BJ (cell line): ENCODE measurements around the gene TLE7. TPM values are rescaled to one million over a fixed set of nuclear protein-coding genes. Genes with fewer than 3 reads are reported as not detected.

Experiments
- CTCF ChIA-PET: fragments of 350-600 bp; formaldehyde crosslinking; extraction: SDS; loops from one replicate; lab custom pipeline; 2021; ENCODE audit warnings: antibody characterized with exemption, inconsistent platforms; lab: Yijun Ruan, JAX
- POLR2A ChIA-PET: fragments of 300-600 bp; sonication (Branson Sonifier 250); formaldehyde crosslinking; extraction: SDS; loops from one replicate; lab custom pipeline; 2021; ENCODE audit warnings: antibody characterized with exemption; lab: Charles Lee
- DNase-seq: peaks from one replicate; pipeline ENCODE4 v3.0.0-alpha.2; 2011; ENCODE audit warnings: low read depth
- H3K27me3 ChIP-seq: 2 replicates; pipeline ENCODE4 v1.6.0; 2011; ENCODE audit warnings: low read length; ENCODE audit not compliant: control insufficient read depth, insufficient read depth
- H3K36me3 ChIP-seq: 2 replicates; pipeline ENCODE4 v1.5.1; 2011; ENCODE audit warnings: low read length; ENCODE audit not compliant: control insufficient read depth, insufficient read depth
- H3K4me3 ChIP-seq: 2 replicates; pipeline ENCODE4 v1.5.1; 2011; ENCODE audit warnings: low read depth, mild to moderate bottlenecking, control low read depth, low read length
- CTCF ChIP-seq: IDR thresholded peaks from 2 replicates; pipeline ENCODE4 v1.5.1; 2011; ENCODE audit warnings: low read depth, mild to moderate bottlenecking, control low read depth, inconsistent platforms, low read length, moderate library complexity; ENCODE audit not compliant: insufficient read depth
- polyA plus RNA-seq: library from polyadenylated mRNA; depleted of rRNA; stranded (reverse); fragments of >200 nt; gene quantifications from 2 replicates; pipeline ENCODE4 v1.2.3, GENCODE V29; 2011

Gene TLE7
- polyA plus RNA-seq, 1 experiment: not detected

DNA sequence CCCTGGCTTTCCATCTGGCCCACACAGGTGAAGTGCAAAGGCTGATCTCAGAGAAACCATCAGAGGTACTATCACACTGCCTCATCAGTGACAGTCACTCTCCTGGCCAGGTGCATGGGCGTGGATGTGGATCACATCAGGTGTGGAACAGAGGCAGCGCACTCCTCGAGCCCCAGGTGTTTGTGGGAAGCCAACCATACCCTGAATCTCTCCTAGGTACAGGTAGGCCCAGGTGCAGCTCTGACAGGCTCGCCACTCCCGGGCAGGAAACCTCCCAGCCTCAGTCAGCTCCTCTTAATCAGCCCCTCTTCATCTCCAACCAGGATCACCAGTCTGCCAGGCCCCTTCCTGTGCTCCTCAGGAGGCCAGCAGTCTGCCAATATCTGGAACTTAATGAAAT is 31.7 kb downstream of the TLE7 start:
- ChIA-PET POLR2A (no interaction called here), CTCF (interaction anchor here (1.6 to 8.6 kb wide), 4 partner anchors 15 to 89 kb away, joined by 3 to 170 read pairs (median 48); no protein-coding TSS in a partner anchor)
- H3K27me3 ChIP-seq: peaks cover 5% of the 10 kb centered on the region; the same call in 1 of the 2 replicates
- no peak for TF ChIP-seq CTCF
- no peak for DNase-seq
- H3K4me3 ChIP-seq: no peak overlapping the region
- H3K36me3 ChIP-seq: no peaks in the 10 kb centered on the region

DNA sequence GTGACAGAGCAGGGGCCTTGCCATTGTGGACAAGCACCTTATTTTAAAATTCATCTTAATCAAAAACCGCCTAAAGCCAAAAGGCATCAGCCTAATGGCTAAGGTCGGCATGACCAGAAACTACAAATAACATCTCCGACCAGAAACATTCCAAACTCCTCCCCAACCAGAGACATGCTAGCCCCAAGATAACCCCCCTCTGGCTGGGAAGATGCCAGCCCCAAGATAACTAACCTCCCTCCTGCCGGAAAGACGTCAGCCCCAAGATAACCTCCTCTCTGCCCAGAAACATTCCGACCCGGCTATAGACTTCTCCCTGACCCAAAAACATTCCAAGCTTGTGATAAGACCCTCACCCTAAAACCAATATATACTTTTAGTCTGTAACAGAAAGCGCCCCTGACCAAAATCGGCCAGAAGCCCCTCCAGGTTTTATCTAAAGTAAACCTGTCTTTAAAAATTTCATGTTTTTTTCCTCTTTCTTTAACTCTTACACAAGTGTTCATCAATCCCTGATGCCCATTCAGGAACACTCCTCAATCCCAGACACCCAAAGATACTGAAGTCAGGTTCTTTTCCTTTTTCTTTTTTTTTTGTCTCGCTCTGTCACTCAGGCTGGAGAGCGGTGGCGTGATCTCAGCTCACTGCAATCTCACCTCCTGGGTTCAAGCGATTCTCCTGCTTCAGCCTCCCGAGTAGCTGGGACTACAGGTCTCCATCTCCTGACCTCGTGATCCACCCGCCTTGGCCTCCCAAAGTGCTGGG is 32.7 kb downstream of the TLE7 start:
- Histone ChIP-seq H3K36me3 (no peaks in the 10 kb centered on the region), H3K27me3 (peaks cover 4% of the 10 kb centered on the region; the same call in 1 of the 2 replicates), H3K4me3 (no peak overlapping the region)
- ChIA-PET CTCF (interaction anchor here (1.1 to 8.6 kb wide), 3 partner anchors 20 to 90 kb away, joined by 3 to 170 read pairs (median 4); no protein-coding TSS in a partner anchor), POLR2A (no interaction called here)
- no peak for DNase-seq
- TF ChIP-seq CTCF: no peak

GRCh38 chr16:71408536-71408935 is 33.3 kb downstream of the TLE7 start:
- no peaks in the 10 kb centered on the region for H3K36me3 ChIP-seq
- DNase-seq: no peak
- POLR2A ChIA-PET: no interaction called here
- no peak for TF ChIP-seq CTCF
- H3K4me3 ChIP-seq: no peak overlapping the region
- peaks cover 2% of the 10 kb centered on the region; the same call in 1 of the 2 replicates for H3K27me3 ChIP-seq
- CTCF ChIA-PET: interaction anchor here (1.1 to 8.6 kb wide), 3 partner anchors 21 to 91 kb away, joined by 3 to 170 read pairs (median 4); no protein-coding TSS in a partner anchor

- POLR2A ChIA-PET: no interaction called here
- Histone ChIP-seq H3K27me3 (peaks cover 2% of the 10 kb centered on the region; the same call in 1 of the 2 replicates), H3K4me3 (no peak overlapping the region), H3K36me3 (no peaks in the 10 kb centered on the region)
- no peak for DNase-seq
- CTCF ChIA-PET: interaction anchor here (0.6 to 8.6 kb wide), 4 partner anchors 22 to 122 kb away, joined by 3 to 170 read pairs (median 4); no protein-coding TSS in a partner anchor
- TF ChIP-seq CTCF: no peak
Observed at GRCh38 chr16:71407731-71408130, 34.1 kb downstream of the TLE7 start.

DNA sequence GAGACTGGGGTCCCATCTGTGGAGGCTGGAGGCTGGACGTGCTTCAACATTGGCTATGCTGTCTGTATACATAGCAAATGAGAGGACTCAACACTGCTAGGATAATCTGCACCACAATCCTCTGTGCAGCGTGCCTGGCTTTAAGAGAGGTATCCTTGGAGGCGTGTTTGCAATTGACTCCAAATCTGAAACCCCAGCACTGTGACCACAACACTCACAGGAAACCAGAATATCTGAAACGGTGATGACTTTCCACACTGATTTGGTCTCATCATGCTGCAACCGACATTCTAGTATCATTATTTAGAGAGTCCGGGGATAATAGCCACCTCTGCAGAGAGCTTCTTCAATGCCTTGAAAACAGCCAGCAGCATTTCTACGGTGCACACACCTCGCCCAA is 35.1 kb downstream of the TLE7 start:
- H3K4me3 ChIP-seq: no peak overlapping the region
- no peak for DNase-seq
- peaks cover 6% of the 10 kb centered on the region for H3K27me3 ChIP-seq
- POLR2A ChIA-PET: no interaction called here
- no peak for TF ChIP-seq CTCF
- CTCF ChIA-PET: interaction anchor here (8.6 kb wide), 1 partner anchor 93 kb away, joined by 170 read pairs; no protein-coding TSS in a partner anchor
- no peaks in the 10 kb centered on the region for H3K36me3 ChIP-seq
